HFF-Myc (cell line): ENCODE data around the gene USP53.
"Not testable (repeated sequence)": the region's sequence is repeated elsewhere in the genome, so short reads cannot be mapped to it uniquely, and the experiment has no call there.

Source experiments
- DNase-seq: peaks from one replicate; pipeline ENCODE4 v3.0.0-alpha.2; 2011; ENCODE audit warnings: low read depth; ENCODE audit errors: extremely low read depth
- H3K4me3 ChIP-seq: replicated peaks from 2 replicates; pipeline ENCODE4 v1.5.1; 2011; ENCODE audit warnings: low read depth, mild to moderate bottlenecking, control low read depth, low read length
- TF ChIP-seq, protein P1 (sequence below): IDR thresholded peaks from 2 replicates; pipeline ENCODE4 v1.5.1; 2012; ENCODE audit warnings: mild to moderate bottlenecking, low read depth, low read length, control low read depth; ENCODE audit errors: missing control alignments

The USP53 gene

DNA sequence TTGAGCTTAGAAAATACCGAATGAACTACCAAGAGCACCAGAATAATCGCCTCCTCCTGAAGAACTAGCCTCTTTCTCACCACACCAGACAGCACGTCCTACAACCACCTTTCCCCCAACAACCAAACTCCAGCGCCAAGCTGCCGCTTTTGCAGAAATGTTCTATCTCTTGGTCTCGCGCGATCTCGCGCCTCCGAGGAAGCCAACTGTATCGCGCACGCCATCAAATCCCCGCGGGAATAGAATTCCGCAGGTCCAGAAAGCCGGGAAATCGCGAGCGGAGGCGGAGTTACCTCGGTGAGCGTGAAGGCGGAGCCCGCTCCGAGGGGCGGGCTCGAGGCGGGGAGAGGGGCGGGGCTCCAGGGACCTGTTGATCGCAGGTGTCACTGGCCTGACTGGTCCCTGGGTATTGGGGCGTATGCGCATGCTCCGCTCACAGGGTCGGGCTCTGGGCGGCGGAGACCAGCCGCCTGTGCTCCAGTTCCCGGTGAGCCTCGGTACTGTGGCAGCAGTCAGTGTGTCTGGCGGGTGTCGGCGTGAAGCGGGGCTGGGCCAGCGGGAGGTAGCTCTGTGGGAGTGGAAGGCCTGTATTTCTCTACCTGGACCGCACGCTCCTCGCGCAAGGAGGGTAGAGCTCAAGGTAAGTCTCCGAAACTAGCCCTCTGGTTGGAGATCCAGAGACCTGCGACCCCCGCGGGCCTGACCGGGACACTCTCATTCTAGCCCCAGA lies at the start of gene USP53:
Gene USP53 (plus strand): TSS at position 480 of the 730 bp plus-strand sequence. CDS start 27,047 bp downstream, outside the sequence.
- H3K4me3 ChIP-seq: peak within 1 kb of the TSS; percentile 79
- TF ChIP-seq, protein P1, sequence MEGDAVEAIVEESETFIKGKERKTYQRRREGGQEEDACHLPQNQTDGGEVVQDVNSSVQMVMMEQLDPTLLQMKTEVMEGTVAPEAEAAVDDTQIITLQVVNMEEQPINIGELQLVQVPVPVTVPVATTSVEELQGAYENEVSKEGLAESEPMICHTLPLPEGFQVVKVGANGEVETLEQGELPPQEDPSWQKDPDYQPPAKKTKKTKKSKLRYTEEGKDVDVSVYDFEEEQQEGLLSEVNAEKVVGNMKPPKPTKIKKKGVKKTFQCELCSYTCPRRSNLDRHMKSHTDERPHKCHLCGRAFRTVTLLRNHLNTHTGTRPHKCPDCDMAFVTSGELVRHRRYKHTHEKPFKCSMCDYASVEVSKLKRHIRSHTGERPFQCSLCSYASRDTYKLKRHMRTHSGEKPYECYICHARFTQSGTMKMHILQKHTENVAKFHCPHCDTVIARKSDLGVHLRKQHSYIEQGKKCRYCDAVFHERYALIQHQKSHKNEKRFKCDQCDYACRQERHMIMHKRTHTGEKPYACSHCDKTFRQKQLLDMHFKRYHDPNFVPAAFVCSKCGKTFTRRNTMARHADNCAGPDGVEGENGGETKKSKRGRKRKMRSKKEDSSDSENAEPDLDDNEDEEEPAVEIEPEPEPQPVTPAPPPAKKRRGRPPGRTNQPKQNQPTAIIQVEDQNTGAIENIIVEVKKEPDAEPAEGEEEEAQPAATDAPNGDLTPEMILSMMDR: no peak
- peak; percentile 95 for DNase-seq

DNA sequence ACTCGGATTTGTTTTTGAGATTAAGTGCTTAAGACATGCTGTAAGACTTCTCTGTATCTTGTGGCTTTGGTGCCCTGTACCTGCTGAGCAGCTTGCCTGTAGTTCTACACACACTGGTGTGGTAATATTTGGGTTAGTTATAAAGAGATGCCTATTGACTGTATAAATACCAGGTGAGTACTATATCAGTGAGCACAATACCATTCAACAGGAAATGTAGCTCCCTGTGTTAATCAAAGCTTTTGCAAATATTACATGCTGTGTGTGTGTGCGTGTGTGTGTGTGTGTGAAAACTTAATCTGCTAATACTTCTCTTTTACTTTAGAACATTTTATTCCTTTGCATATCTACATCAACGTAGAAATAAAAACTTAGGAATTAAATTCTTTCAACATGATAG lies 46.7 kb upstream of the USP53 start:
- no peak for DNase-seq
- TF ChIP-seq, protein P1: no peak
- H3K4me3 ChIP-seq: no peak overlapping the region

DNA sequence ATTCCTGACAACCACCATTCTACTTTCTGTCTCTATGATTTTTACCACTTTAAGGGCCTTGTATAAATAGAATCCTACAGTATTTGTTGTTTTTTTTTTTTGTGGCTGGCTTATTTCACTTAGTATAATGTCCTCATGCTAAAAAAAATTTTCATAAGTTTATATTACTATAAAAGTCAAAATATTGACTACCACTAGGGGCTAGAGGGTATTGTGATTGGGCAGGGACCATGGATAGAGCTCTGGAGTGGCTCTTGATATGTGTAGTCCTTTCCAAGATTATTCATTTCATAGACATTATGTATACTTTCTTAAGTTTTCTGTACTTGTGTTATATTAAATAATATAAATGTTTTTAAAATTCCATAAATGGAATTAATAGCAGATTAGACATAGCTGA lies 42.3 kb upstream of the USP53 start:
- DNase-seq: no peak
- H3K4me3 ChIP-seq: no peak overlapping the region
- TF ChIP-seq, protein P1: no peak

DNA sequence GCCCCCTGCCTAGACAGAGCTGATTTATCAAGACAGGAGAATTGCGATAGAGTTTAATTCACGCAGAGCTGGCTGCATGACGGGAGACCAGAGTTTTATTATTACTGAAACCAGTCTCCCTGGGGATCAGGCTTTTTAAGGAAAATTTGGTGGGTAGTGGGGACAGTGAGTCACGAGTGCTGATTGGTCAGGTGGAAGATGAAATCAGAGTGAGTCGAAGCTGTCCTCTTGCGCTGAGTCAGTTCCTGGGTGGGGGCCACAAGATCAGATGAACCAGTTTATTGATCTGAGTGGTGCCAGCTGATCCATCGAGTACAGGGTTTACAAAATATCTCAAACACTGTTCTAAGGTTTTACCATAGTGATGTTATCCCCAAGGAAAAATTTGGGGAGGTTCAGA lies 40.3 kb upstream of the USP53 start:
- no peak for DNase-seq
- TF ChIP-seq, protein P1: no peak
- no peak overlapping the region for H3K4me3 ChIP-seq

DNA sequence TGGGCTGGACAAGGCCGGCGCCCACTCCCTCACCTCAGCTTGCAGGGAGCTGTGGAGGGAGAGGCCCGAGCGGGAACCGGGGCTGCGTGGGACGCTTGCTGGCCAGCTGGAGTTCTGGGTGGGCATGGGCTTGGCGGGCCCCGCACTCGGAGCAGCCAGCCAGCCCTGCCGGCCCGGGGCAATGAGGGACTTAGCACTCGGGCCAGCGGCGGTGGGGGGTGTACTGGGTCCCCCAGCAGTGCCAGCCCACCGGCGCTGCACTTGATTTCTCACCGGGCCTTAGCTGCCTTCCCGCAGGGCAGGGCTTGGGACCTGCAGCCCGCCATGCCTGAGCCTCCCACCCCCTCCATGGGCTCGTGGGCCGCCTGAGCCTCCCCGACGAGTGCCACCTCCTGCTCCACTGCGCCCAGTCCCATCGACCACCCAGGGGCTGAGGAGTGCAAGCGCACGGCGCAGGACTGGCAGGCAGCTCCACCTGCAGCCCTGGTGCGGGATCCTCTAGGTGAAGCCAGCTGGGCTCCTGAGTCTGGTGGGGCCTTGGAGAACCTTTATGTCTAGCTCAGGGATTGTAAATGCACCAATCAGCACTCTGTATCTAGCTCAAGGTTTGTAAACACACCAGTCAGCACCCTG lies 38.7 kb upstream of the USP53 start:
- H3K4me3 ChIP-seq, DNase-seq: not testable (repeated sequence)

DNA sequence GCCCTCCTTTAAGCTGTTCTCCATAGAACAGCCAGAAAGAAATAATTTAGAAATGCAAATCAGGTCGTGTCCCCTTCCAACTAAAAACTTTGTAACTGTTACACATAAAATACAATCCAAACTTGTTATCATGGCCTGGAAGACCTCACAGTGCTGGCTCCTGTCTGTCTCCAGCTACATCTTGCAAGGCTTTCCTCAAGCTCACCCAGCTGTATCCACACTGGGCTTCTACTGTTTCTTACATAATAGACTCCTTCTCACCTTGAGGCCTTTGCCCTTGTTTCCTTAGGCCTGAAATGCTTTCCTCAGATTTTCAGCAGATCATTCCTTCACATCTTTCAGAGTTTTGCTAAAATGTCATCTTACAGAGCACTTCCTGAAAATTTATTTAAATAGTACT lies 33.5 kb upstream of the USP53 start:
- DNase-seq: no peak
- TF ChIP-seq, protein P1: no peak
- no peak overlapping the region for H3K4me3 ChIP-seq

DNA sequence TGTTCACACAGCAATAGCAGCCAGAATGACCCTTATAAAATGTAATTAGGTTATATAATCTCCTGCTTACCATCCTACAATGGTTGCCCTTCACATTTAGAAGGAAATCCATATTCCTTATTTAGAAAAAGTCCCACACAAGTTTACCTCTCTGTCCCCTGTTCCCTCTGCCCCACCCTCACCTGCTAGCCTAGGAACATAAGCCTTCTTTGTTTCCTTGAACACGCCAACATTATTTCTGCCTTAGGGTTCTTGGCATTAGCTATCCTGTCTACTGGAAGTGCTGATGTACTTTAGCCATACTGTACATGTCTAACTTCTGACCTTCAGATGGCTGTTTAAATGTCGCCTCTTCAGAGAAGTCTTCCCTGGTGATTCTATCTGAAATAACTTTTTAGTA lies 28.4 kb upstream of the USP53 start:
- no peak overlapping the region for H3K4me3 ChIP-seq
- no peak for DNase-seq
- TF ChIP-seq, protein P1: no peak
